CD4-positive, alpha-beta T cell treated with Interleukin-4 for 4 hours (primary cell): ENCODE results near the gene PLBD2.
"Not testable (repeated sequence)": the region's sequence is repeated elsewhere in the genome, so short reads cannot be mapped to it uniquely, and the experiment has no call there.

Experiments used
- DNase-seq: peaks from one replicate; pipeline ENCODE4 v3.0.0-alpha.2; 2020

Gene PLBD2

DNA sequence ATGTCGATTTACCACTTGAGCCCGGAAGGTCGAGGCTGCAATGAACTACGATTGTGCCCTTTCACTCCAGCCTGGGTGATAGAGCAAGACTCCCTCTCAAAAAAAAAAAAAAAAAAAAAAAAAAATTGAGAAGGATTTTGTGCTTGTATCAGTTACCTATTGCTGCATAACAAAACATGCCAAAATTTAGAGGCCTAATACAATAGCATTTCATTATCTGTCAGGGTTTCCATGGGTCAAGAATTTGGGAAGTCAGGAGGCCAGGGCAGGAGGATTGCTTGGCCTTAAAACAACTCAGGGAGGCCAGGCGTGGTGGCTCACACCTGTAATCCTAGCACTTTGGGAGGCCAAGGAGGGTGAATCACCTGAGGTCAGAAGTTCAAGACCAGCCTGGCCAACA is 18.8 kb upstream of the PLBD2 start:
- no peak for DNase-seq

DNA sequence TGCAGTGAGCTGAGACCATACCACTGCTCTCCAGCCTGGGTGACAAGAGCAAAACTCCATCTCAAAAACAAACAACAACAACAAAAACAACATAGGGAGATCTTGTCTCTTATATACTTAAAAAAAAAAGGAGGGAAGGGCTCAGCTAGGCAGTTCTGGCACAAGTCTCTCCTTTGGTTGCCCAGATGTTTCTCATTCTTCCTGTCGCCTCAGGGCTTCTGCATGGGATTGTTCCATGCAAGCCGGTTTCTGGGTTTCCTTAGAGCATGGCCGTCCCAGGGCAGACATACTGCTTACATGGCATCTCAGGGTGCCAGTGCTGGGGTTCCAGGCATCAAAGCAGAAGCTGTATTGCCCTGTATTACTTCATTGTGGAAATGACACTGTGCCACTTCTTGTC is 18.3 kb upstream of the PLBD2 start:
- no peak for DNase-seq

- DNase-seq = no peak
Measured at GRCh38 chr12:113341535-113341934, 16.9 kb upstream of the PLBD2 start.

DNA sequence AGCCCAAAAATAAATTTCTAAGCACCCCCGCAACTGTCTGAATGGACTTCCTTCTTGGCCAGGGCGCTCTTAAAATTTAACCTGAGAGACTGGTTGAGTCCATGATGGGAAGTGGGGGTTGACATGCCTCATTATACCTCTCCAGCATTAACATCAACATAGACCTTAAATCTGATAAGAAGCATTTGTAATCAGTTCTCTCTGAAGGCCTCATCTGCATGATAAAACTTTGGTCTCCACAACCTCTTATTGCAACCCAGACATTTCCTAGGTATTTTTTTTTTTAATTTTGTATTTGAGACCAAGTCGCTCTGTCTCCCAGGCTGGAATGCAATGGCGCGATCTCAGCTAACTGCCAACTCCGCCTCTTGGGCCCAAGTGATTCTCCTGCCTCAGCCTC is 13.1 kb upstream of the PLBD2 start:
- no peak for DNase-seq

- DNase-seq = no peak
Measured at GRCh38 chr12:113346353-113346752, 12.0 kb upstream of the PLBD2 start.

GRCh38 chr12:113347107-113347506 is 11.3 kb upstream of the PLBD2 start:
- DNase-seq = no peak

DNA sequence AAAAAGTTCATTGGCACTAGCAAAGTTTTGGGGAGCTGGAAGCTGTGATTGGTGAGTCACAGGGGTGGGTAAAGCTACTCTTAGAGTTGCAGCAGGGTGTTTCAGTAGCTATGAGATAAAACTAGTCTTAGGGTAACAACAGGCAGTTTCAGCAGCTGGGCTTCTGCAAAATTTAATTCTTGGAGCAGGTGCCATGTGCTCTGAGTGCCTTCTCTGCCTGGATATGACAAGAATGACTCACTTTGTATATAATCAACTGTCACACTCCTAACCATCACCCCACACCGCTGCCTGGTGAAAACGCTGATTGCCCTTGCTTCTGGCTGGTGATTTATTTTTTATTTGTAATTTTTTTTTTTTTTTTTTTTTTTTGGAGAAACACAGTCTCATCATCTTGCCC is 10.5 kb upstream of the PLBD2 start:
- no peak for DNase-seq

GRCh38 chr12:113348849-113349536 is 9.4 kb upstream of the PLBD2 start:
- DNase-seq = no peak

GRCh38 chr12:113351089-113351488 is 7.3 kb upstream of the PLBD2 start:
- no peak for DNase-seq

DNA sequence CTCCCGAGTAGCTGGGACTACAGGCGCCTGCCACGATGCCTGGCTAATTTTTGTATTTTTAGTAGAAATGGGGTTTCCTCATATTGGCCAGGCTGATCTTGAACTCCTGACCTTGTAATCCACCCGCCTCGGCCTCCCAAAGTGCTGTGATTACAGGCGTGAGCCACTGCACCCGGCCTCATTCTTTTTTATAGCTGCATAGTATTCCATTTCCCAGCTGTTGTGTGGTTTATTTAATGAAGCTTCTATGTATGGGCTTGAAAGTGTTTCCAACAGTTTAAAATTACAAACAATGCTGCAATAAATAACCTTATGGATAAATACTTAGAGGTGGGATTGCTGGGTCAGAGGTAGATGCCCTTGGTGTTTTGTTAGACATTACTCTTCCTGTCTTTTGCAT is 4.2 kb upstream of the PLBD2 start:
- not testable (repeated sequence) for DNase-seq

GRCh38 chr12:113359133-113359938 is 949 bp downstream of the PLBD2 start:
- DNase-seq = no peak

DNA sequence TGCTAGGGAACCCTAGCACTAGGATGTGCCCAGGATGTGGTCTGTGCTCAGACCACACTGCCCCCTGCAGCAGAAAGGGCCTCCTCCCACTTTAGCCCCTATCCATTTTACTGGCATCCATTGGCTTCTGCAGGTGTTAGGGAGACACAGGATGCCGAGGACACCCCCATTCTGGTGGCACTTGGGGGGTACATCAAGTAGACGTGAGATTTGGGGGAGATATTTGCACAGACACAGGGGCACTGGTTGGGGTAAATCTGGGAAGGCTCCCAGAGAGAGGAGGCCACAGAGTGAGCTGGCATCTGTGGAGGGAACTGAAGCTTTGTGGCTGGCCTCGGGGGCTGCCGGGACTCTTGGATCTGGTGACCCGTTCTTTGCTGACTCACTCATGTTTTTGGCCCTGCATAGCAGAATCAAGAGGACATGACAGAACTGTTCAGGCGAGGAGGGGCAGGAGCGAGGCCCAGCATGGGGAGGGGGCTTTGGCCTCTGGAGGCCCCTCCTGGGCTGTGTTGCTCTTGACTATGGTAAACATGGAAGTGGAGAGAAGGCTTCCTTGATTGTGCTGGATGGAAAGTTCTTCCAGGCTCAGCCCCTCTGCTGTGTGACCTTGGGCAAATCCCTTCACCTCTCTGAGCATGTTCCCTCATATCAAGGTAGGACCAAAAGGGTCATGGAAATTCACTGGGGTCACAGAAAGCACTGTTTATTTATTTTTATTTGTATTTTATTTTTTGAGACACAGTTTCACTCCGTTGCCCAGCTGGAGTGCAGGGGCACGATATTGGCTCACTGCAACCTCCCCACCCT is 1.8 kb downstream of the PLBD2 start:
- DNase-seq = no peak

DNA sequence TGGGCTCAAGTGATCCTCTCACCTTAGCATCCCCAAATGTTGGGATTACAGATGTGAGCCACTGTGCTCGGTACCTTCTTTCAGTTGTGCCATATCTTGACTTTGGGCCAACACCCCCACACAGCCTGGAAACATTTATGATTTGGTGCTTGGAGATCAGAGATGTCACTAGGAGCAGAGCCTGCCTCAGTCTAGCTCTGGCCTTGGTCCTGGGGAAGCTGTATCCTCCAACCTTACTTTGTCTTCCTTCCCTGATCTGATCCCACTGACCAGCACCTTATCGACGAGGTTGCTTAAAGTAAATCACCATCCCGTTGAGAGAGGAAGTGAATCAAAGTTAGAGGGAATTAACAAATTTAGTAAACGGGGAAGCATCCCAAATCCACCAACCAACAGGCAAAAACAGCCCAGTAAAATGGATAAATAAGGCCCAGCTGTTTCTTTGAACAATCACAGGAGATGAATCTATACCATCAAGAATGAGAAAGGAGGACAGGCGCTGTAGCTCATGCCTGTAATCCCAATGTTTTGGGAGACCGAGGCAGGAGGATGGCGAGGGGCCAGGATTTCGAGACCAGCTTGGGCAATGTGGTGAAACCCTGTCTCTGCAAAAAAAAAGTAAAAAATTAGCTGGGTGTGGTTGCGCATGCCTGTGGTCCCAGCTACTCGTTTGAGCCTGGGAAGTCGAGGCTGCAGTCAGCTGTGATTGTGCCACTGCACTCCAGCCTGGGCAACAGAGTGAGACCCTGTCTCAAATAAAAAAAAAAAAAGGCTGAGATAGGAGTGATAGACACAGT is 3.4 kb downstream of the PLBD2 start:
- no peak for DNase-seq

GRCh38 chr12:113364698-113365097 is 6.3 kb downstream of the PLBD2 start:
- DNase-seq = no peak

DNA sequence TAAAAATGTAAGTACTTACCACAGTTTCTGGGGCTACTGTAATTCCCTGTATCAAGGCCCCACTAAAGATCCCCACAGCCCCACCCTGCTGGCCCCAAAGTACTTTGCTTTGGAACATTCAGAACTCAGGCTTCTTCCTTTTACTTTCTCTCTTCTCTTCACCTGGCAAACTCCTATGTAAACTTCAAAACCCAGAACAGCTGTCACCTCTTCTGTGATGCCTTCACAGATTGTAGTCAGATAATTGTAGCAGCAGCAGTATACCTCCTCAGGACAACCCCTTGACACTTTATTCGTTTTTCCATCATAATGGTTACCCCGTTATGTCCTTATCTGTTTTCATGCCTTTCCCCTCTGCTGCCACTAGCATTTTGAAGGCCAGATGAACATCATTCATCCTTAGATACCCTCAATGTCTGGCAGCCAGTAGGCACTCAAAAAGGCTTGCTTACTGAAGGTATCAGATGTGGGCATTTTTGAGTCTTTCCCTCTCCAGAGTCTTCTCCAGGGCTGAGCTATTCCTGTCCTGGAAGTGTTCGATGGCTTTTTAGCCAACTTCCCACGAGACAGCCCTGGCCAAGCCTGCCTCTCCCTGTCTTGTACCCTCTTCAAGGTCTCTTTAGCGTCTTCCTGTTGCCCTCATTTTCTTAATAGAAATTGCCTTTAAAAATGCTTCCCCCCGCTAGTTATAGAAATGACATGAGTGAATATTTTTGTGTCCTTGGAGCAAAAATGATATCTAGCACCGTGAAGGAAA is 7.4 kb downstream of the PLBD2 start:
- DNase-seq = no peak

DNA sequence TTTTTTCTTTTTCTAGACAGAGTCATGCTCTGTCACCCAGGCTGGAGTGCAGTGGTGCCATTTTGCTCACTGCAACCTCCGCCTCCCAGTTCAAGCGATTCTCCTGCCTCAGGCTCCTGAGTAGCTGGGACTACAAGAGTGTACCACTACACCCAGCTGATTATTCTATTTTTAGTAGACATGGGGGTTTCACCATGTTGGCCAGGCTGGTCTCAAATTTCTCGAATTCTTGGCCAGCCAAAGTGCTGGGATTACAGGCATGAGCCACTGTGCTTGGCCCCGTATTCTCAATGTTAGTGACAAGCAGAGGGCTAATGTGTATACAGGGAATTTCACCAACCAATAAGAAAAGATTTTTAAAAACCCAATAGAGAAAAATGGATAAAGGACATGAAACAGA is 8.4 kb downstream of the PLBD2 start:
- no peak for DNase-seq

- no peak for DNase-seq
Measured at GRCh38 chr12:113368331-113368730, 9.9 kb downstream of the PLBD2 start.

DNA sequence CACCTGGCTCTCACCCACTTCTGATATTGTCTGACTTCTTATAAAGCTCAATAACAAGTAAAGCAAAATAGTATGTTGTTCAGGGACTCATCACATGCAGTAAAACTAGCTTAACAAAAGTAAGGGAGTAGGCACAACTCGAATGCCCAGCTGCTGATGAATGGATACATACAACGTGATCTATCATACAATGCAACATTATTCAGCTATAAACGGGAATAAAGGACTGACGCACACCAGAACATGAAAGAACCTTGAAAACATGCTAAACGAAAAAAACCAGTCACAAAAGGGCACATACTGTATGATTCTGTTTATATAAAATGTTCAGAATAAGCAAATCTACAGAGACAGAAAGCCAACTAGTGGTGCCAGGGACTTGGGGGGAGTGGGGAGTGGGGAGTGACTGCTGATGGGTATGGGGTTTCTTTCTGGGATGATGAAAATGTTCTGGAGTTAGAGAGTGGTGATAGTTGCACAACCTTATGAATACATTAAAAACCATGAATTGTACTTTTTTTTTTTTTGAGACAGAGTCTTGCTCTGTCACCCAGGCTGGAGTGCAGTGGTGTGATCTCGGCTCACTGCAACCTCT is 11.1 kb downstream of the PLBD2 start:
- no peak for DNase-seq

- no peak for DNase-seq
Measured at GRCh38 chr12:113370923-113371682, 12.7 kb downstream of the PLBD2 start.

GRCh38 chr12:113371808-113372207 is 13.4 kb downstream of the PLBD2 start:
- DNase-seq = no peak

DNA sequence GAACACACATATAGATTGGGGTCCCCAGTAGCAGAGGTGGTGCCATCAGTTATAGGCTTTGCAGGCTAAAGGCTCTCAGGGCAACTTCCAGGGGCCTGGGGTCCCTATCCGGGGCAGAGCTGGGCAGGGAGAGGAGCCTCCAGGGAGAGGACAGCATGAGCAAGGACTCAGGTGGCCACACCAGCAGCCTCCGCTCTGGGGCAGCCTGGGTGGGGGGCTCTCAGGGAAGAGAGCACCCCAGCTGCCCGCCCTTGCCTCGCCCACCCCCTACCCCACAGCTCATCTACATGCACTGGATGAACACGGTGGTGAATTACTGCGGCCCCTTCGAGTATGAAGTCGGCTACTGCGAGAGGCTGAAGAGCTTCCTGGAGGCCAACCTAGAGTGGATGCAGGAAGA is 14.0 kb downstream of the PLBD2 start:
- no peak for DNase-seq
